22Rv1 (cell line): ENCODE data around the gene SMAD9.

Source experiments
- ZFX ChIP-seq: fragments of 450-650 bp; IDR thresholded peaks from 2 replicates; pipeline ENCODE4 v1.6.1; 2017; ENCODE audit warnings: antibody characterized with exemption, borderline replicate concordance
- TF ChIP-seq, protein P1 (sequence below): fragments of 450-650 bp; IDR thresholded peaks from 2 replicates; pipeline ENCODE4 v1.5.1; 2017; ENCODE audit warnings: mild to moderate bottlenecking

DNA sequence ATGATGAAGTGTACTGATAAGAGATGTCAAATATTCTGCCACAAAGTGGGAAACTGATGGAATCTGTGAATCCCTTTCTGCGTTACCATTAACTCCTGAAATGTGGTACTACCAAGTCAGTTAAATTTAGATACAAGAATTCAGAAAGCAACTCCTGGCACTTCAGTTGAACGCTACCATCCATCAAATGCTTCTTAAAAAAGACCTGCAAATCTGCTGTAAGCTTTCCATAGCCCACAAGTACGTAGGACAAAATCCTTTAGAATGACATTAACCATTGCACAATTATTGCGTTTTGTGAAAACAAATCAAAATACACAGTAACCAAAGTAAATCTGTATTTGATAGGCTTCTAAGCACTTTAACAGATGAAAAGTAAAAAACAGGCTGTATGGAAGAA is 5.4 kb downstream of the SMAD9 start:
- TF ChIP-seq, protein P1, sequence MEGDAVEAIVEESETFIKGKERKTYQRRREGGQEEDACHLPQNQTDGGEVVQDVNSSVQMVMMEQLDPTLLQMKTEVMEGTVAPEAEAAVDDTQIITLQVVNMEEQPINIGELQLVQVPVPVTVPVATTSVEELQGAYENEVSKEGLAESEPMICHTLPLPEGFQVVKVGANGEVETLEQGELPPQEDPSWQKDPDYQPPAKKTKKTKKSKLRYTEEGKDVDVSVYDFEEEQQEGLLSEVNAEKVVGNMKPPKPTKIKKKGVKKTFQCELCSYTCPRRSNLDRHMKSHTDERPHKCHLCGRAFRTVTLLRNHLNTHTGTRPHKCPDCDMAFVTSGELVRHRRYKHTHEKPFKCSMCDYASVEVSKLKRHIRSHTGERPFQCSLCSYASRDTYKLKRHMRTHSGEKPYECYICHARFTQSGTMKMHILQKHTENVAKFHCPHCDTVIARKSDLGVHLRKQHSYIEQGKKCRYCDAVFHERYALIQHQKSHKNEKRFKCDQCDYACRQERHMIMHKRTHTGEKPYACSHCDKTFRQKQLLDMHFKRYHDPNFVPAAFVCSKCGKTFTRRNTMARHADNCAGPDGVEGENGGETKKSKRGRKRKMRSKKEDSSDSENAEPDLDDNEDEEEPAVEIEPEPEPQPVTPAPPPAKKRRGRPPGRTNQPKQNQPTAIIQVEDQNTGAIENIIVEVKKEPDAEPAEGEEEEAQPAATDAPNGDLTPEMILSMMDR, result no peak
- no peak for TF ChIP-seq ZFX
